CD4-positive, alpha-beta T cell (primary cell): ENCODE measurements around the gene SORL1. TPM values are rescaled to one million over a fixed set of nuclear protein-coding genes. Genes with fewer than 3 reads are reported as not detected.

Experiments
- ATAC-seq: fragments of 200-7000 bp; cut with Tn5 transposase; one replicate; pipeline ENCODE4 v1.10.0; 2022; ENCODE audit warnings: mild to moderate bottlenecking; ENCODE audit not compliant: poor library complexity
- CTCF ChIA-PET: fragments of 350-600 bp; sonication (Branson Sonifier 250); formaldehyde crosslinking; loops from one replicate; lab custom pipeline; 2021; ENCODE audit warnings: antibody characterized with exemption, inconsistent platforms; lab: Charles Lee
- POLR2A ChIA-PET: fragments of 350-600 bp; sonication (Branson Sonifier 250); formaldehyde crosslinking; loops from one replicate; lab custom pipeline; 2021; ENCODE audit warnings: antibody characterized with exemption, inconsistent platforms; lab: Charles Lee
- DNase-seq, 14 experiments: peaks; one replicate each; pipeline ENCODE4 v3.0.0-alpha.2; 2013 to 2020; ENCODE audit warnings: mixed read lengths in 2 of 14
- H3K27ac ChIP-seq, 2 donors: one replicate each; pipeline versions ENCODE4 v1.5.1 to v1.7.0; 2013; ENCODE audit warnings: low read length in 2 of 2, low read depth in 1 of 2, mild to moderate bottlenecking in 1 of 2
- H3K27me3 ChIP-seq, 2 experiments: 1 replicate in 1 of 2; 2 replicates in 1 of 2; pipeline versions ENCODE4 v1.6.1 to v1.7.0; 2013; ENCODE audit warnings: low read length in 2 of 2, control low read depth in 1 of 2, mild to moderate bottlenecking in 1 of 2, moderate library complexity in 1 of 2; ENCODE audit not compliant: insufficient read depth in 2 of 2, control insufficient read depth in 1 of 2
- H3K36me3 ChIP-seq: one replicate; pipeline ENCODE4 v1.6.1; 2013; ENCODE audit warnings: low read length, control low read depth; ENCODE audit not compliant: insufficient read depth
- H3K4me1 ChIP-seq: one replicate; pipeline ENCODE4 v1.6.1; 2013; ENCODE audit warnings: low read length, control low read depth; ENCODE audit not compliant: insufficient read depth
- H3K4me3 ChIP-seq: one replicate; pipeline ENCODE4 v1.5.1; 2013; ENCODE audit warnings: mild to moderate bottlenecking, low read length, moderate library complexity
- H3K9me3 ChIP-seq, 2 experiments: 1 replicate in 1 of 2; 2 replicates in 1 of 2; pipeline versions ENCODE4 v1.6.1 to v1.7.0; 2013; ENCODE audit warnings: low read length in 2 of 2, mild to moderate bottlenecking in 2 of 2, control low read depth in 1 of 2, moderate library complexity in 1 of 2; ENCODE audit not compliant: control insufficient read depth in 1 of 2, insufficient read depth in 1 of 2
- H3K27ac Mint-ChIP-seq: one replicate; pipeline ENCODE4 v1.8.0; 2020; ENCODE audit warnings: mixed read lengths
- H3K27me3 Mint-ChIP-seq: one replicate; pipeline ENCODE4 v1.8.0; 2021; ENCODE audit warnings: mixed read lengths
- H3K36me3 Mint-ChIP-seq: one replicate; pipeline ENCODE4 v1.8.0; 2021; ENCODE audit warnings: low read depth, mixed read lengths
- H3K4me1 Mint-ChIP-seq: one replicate; pipeline ENCODE4 v1.8.0; 2021; ENCODE audit warnings: low read depth, mixed read lengths
- H3K4me3 Mint-ChIP-seq: one replicate; pipeline ENCODE4 v1.8.0; 2020; ENCODE audit warnings: mild to moderate bottlenecking, mixed read lengths
- H3K9me3 Mint-ChIP-seq: one replicate; pipeline ENCODE4 v1.8.0; 2020; ENCODE audit warnings: mixed read lengths
- CTCF ChIP-seq: fragments of 200-600 bp; IDR thresholded peaks from one replicate; pipeline ENCODE4 v1.8.0; 2022; ENCODE audit warnings: antibody characterized with exemption, mild to moderate bottlenecking
- intact Hi-C, 2 experiments: fragments of 100-400 bp; cut with DNase I in 1 of 2; cut with micrococcal nuclease in 1 of 2; formaldehyde crosslinking; loops; one replicate each; pipeline versions ENCODE4 v1.15.1 to v1.9.0; 2023 to 2025; cut with DNase I, micrococcal nuclease
- total RNA-seq, 174 experiments: library from RNA in 2 of 174; stranded (reverse) in 2 of 174; gene quantifications; one replicate each; pipeline ENCODE4 v1.2.3 and lab custom pipeline; 2021 to 2026

Gene SORL1
- total RNA-seq, 2 experiments from 2014 or later = 235 to 241 TPM

GRCh38 chr11:121607341-121607740 is 155.2 kb downstream of the SORL1 start:
- POLR2A ChIA-PET = no interaction called here
- Mint-ChIP-seq H3K4me1 (no peaks in the 10 kb centered on the region), H3K9me3 (no peaks in the 10 kb centered on the region), H3K27me3 (no peaks in the 10 kb centered on the region), H3K36me3 (peaks cover 98% of the 10 kb centered on the region), H3K4me3 (no peak overlapping the region), H3K27ac (no peak overlapping the region)
- Histone ChIP-seq H3K36me3 (peaks cover 97% of the 10 kb centered on the region), H3K4me1 (no peaks in the 10 kb centered on the region), H3K27me3 (no peaks in the 10 kb centered on the region), H3K9me3 (no peaks in the 10 kb centered on the region), H3K27ac (no peak overlapping the region), H3K4me3 (no peak overlapping the region)
- ATAC-seq (no peak), DNase-seq (no peak)
- intact Hi-C loops = no loop called here
- CTCF ChIA-PET = no interaction called here
- no peak for TF ChIP-seq CTCF

- ChIA-PET POLR2A (interaction anchor here (1.6 kb wide), 1 partner anchor 316 kb away, joined by 3 read pairs; the partner anchor contains the start of gene SC5D), CTCF (no interaction called here)
- H3K4me1 Mint-ChIP-seq = no peaks in the 10 kb centered on the region
- Histone ChIP-seq H3K4me1 (no peaks in the 10 kb centered on the region), H3K36me3 (peaks cover 97% of the 10 kb centered on the region), H3K27ac (no peak overlapping the region), H3K27me3 (no peaks in the 10 kb centered on the region), H3K9me3 (no peaks in the 10 kb centered on the region), H3K4me3 (no peak overlapping the region)
- H3K4me3 Mint-ChIP-seq = no peak overlapping the region
- H3K36me3 Mint-ChIP-seq = peaks cover 98% of the 10 kb centered on the region
- ATAC-seq (no peak), DNase-seq (no peak)
- no peaks in the 10 kb centered on the region for H3K9me3 Mint-ChIP-seq
- H3K27ac Mint-ChIP-seq = no peak overlapping the region
- H3K27me3 Mint-ChIP-seq = no peaks in the 10 kb centered on the region
- intact Hi-C loops = no loop called here
- no peak for TF ChIP-seq CTCF
Measured at GRCh38 chr11:121608545-121609098, 156.5 kb downstream of the SORL1 start.

- Histone ChIP-seq H3K36me3 (peaks cover 97% of the 10 kb centered on the region), H3K27ac (no peak overlapping the region), H3K4me3 (no peak overlapping the region), H3K9me3 (no peaks in the 10 kb centered on the region), H3K27me3 (no peaks in the 10 kb centered on the region), H3K4me1 (no peaks in the 10 kb centered on the region)
- no peak overlapping the region for H3K4me3 Mint-ChIP-seq
- no peak for DNase-seq
- CTCF ChIA-PET = no interaction called here
- H3K4me1 Mint-ChIP-seq = no peaks in the 10 kb centered on the region
- no peak for TF ChIP-seq CTCF
- no peak overlapping the region for H3K27ac Mint-ChIP-seq
- H3K9me3 Mint-ChIP-seq = no peaks in the 10 kb centered on the region
- intact Hi-C loops = no loop called here
- POLR2A ChIA-PET = interaction anchor here (1.2 to 1.4 kb wide), 2 partner anchors 161 to 318 kb away, joined by 3 to 5 read pairs; partner anchors contain the start of gene SC5D
- H3K36me3 Mint-ChIP-seq = peaks cover 100% of the 10 kb centered on the region
- ATAC-seq = no peak
- no peaks in the 10 kb centered on the region for H3K27me3 Mint-ChIP-seq
Measured at GRCh38 chr11:121610706-121611105, 158.6 kb downstream of the SORL1 start.
